Activated CD4-positive, alpha-beta memory T cell treated with anti-CD3 and anti-CD28 coated beads for 36 hours (primary cell): Measurements from ENCODE around the gene ICAM4. TPM values are rescaled to one million over a fixed set of nuclear protein-coding genes. Genes with fewer than 3 reads are reported as not detected.
A peak's percentile ranks its signal among the peaks of the same experiment; 100 is the strongest.

Experiments
- CTCF ChIA-PET: fragments of 350-600 bp; sonication (Branson Sonifier 250); formaldehyde crosslinking; loops from one replicate; lab custom pipeline; 2021; ENCODE audit warnings: antibody characterized with exemption, inconsistent platforms; lab: Charles Lee
- POLR2A ChIA-PET: fragments of 350-600 bp; sonication (Branson Sonifier 250); formaldehyde crosslinking; loops from one replicate; lab custom pipeline; 2021; ENCODE audit warnings: antibody characterized with exemption; lab: Charles Lee
- DNase-seq: peaks from one replicate; pipeline ENCODE4 v3.0.0-alpha.2; 2020
- H3K27ac Mint-ChIP-seq: one replicate; pipeline ENCODE4 v1.8.0; 2021; ENCODE audit warnings: mixed read lengths
- H3K27me3 Mint-ChIP-seq: one replicate; pipeline ENCODE4 v1.8.0; 2021; ENCODE audit warnings: mixed read lengths
- H3K36me3 Mint-ChIP-seq: one replicate; pipeline ENCODE4 v1.8.0; 2021; ENCODE audit warnings: mixed read lengths
- H3K4me1 Mint-ChIP-seq: one replicate; pipeline ENCODE4 v1.8.0; 2021; ENCODE audit warnings: low read depth, mixed read lengths
- H3K4me3 Mint-ChIP-seq: one replicate; pipeline ENCODE4 v1.8.0; 2021; ENCODE audit warnings: mild to moderate bottlenecking, mixed read lengths
- H3K9me3 Mint-ChIP-seq: one replicate; pipeline ENCODE4 v1.8.0; 2021; ENCODE audit warnings: mixed read lengths
- intact Hi-C: fragments of 100-400 bp; cut with micrococcal nuclease; formaldehyde crosslinking; loops from one replicate; pipeline ENCODE4 v1.15.1; 2023
- total RNA-seq, 2 experiments: library from RNA; stranded (reverse); gene quantifications; one replicate each; pipeline ENCODE4 v1.2.3, GENCODE V29; 2021

The ICAM4 gene
- total RNA-seq, 2 experiments from 2014 or later = 0.34 to 0.59 TPM

DNA sequence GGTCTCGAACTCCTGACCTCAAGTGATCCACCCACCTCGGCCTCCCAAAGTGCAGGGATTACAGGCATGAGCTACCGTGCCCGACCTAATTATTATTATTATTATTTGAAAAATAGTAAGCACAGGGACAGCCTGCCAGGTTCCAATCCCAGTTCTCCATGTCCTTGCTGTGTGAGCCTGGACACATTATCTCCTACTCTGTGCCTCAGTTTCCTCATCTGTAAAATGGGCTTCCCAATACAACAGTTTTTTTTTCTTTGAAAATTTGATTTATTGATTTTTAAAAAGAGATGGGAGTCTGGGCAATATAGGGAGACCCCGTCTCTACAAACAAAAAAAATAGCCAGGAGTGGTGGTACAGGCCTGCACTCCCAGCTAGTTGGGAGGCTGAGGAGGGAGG, 19.6 kb downstream of the ICAM4 start:
- Mint-ChIP-seq H3K4me3 (no peak overlapping the region), H3K9me3 (no peaks in the 10 kb centered on the region)
- intact Hi-C loops = no loop called here

DNA sequence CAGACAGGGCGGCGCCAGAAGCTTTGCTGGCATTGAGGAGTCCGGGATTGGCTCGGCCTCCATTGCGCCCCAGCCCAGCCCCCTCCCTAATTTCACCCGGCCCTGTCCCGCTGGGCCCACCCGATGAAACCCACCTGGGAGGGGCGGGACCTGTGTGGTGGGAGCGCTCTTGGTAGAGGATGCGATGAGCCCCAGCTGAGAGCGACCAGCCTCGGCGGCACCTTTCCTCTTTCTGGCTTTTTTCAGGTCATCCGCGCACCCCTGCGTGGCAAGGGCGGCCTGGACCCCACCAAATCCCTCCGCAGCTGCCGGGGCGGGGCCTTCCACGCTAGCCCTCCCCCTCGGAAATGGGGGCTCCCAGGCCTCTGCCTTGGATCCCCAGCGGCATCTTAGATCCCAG, 22.7 kb downstream of the ICAM4 start, which contains the start of gene ZGLP1:
Gene ZGLP1, minus strand, starts transcription at position 393 of the 400 bp plus-strand sequence.
- peaks cover 3% of the 10 kb centered on the region for H3K4me1 Mint-ChIP-seq
- ChIA-PET CTCF (interaction anchor here (1.1 kb wide), 1 partner anchor 50 kb away, joined by 3 read pairs; no protein-coding TSS in a partner anchor), POLR2A (no interaction called here)
- no peak for DNase-seq
- intact Hi-C loops = no loop called here
- H3K27me3 Mint-ChIP-seq = no peaks in the 10 kb centered on the region
- no peak within 1 kb of the TSS for H3K4me3 Mint-ChIP-seq
- no peaks in the 10 kb centered on the region for H3K9me3 Mint-ChIP-seq
- no peak within 1 kb of the TSS for H3K27ac Mint-ChIP-seq
- no peaks in the 10 kb centered on the region for H3K36me3 Mint-ChIP-seq

More for the DNA sequence above, 19.6 kb downstream of the ICAM4 start:
- DNase-seq = no peak
- Mint-ChIP-seq H3K27ac (no peak overlapping the region), H3K4me1 (peaks cover 7% of the 10 kb centered on the region), H3K27me3 (no peaks in the 10 kb centered on the region), H3K36me3 (no peaks in the 10 kb centered on the region)
- CTCF ChIA-PET = interaction anchor here (0.9 kb wide), 1 partner anchor 172 kb away, joined by 4 read pairs; no protein-coding TSS in a partner anchor
- POLR2A ChIA-PET = interaction anchor here (1.3 kb wide), 1 partner anchor 18 kb away, joined by 4 read pairs; no protein-coding TSS in a partner anchor

DNA sequence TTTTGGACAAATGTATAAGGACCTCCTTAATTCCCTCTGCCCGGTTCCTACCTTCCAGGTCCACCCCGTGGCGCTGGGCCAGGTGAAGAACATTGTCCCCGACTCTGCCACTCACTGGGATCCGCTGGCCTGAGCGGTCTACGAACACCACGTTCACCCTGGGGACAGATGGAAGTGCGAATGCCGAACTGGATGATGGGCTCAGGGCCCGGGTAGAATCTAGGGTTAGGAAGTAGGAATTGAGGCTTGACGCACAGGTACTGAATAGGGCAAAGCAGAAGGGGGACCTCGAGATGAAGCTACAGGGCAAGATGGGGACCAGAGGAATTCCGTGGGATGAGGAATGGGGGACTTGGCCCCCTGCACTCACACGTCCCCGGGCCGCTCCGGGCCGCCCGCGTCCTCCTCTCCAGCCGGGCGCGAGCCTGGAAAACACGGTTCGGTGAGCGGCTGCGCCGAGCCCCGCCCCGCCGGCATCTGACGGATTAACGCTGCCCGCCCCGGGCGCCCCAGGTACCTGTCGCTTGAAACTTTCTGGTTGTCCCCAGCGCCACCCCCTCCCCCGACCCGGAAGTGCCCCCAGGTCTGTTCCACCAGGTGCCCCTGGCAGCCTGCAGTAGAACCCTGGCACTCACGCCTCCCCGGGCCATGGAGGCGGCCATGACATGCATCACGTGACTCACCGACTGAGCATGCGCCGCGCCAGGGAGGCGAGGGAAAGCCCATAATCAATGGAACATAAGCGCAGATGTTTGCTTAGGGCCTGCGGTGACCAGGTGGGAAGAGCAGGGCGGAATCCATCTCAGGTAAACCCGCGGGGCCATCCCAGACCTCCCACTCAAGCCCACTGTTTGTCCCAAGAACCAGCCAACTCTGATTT, 28.8 kb downstream of the ICAM4 start, which contains the start of gene FDX2:
Gene FDX2, minus strand, starts transcription at position 681 of the 880 bp plus-strand sequence. Its CDS starts 19 bp downstream, at position 662.
- Mint-ChIP-seq H3K27ac (peak within 1 kb of the TSS; percentile 79), H3K27me3 (no peaks in the 10 kb centered on the region), H3K36me3 (peaks cover 16% of the 10 kb centered on the region), H3K4me1 (peaks cover 17% of the 10 kb centered on the region), H3K9me3 (no peaks in the 10 kb centered on the region), H3K4me3 (peak within 1 kb of the TSS; percentile 82)
- ChIA-PET POLR2A (no interaction called here), CTCF (interaction anchor here (1.0 kb wide), 2 partner anchors 46 to 73 kb away, joined by 3 read pairs; no protein-coding TSS in a partner anchor)
- intact Hi-C loops = loop anchor here (2.0 kb wide), 1 partner anchor 17 kb away; the partner anchor contains the start of gene RAVER1
- DNase-seq = peak; percentile 94

DNA sequence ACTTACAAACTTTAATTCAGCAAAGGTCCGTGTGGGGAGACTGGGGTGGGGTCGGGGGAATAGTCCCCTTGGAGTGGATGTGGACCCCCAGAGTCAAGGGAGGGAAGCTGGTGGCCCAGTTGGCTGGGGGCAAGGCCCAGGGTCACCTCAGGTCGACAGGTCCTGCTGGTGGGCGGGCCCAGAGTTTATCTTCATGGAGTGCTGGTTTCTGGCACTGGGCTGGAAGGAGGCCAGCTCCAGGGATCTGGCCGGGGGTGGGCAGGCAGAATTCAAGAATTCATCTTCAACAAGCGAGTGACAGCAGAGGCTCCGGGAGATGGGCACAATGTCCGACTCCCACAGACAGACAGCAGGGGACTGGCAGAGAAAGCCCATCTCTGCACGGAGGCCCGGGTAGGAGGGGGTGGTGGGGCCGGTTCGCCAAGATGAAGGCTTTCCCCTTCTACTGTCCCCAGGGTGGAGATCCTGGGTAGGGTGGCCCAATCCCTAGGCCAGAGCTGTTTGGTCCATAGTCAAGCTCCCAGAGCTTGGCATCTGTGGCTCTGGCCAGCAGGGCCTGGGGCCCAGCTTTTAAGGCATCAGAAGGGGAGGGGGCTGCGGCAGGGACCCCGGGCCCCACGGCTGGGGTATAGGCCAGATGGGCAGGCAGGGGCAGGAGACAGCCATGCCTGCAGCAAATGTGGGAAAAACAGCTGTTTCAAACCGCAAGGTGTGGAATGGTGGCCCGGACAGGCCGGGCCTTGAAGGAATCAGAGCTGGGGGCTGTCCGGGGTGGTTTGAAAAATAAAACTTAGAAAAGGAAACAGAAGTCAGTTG, 29.7 kb downstream of the ICAM4 start:
- Mint-ChIP-seq H3K9me3 (no peaks in the 10 kb centered on the region), H3K27ac (peak overlapping the region; percentile 79), H3K36me3 (peaks cover 16% of the 10 kb centered on the region), H3K4me1 (peaks cover 17% of the 10 kb centered on the region), H3K4me3 (peak overlapping the region; percentile 82), H3K27me3 (no peaks in the 10 kb centered on the region)
- ChIA-PET POLR2A (interaction anchor here (0.5 to 1.2 kb wide), 2 partner anchors 17 to 890 kb away, joined by 4 read pairs; partner anchors contain the start of gene RAVER1), CTCF (interaction anchor here (1.8 kb wide), 1 partner anchor 56 kb away, joined by 4 read pairs; no protein-coding TSS in a partner anchor)
- intact Hi-C loops = loop anchor here (2.0 kb wide), 1 partner anchor 16 kb away; the partner anchor contains the start of gene RAVER1
- no peak for DNase-seq

DNA sequence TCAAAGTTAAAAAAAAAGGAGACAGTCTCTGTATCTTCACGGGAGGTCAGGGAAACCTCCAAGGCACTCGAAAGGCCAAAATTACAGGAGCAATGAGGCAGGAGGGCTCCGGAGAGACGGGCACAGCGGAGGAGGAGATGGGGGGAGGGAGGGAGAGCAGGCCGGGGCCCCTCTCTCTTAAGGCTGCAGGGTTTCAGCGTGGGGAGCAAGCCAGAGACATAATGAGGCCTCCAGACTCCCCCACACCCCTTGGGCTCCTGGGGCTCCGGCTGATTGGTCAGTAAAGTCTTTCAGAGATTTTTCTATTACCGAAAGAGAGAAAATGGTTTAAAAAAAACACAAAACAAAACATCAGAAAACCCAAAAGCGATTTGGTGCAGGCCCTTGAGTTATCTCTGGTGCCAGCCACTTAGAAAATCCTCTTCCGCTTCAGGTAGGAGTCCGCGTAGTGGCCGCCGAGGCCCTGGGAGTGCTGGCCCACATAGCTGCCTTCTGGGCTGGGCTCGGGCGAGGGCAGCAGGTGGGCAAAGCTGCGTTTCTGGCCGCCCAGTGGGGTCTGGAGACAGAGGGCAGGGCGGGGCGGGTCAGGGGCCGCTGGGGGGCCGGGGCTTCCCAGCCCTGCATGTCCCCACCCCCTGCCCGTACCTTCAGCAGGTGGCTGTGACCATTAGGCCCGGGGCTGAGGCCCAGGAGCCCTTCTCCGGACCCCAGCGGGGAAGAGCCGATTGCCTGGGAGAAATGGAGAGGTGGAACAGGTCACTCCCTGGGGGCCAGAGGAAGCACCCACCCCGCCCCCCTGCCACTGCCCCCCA, 30.5 kb downstream of the ICAM4 start:
- no peak for DNase-seq
- intact Hi-C loops = loop anchor here (2.0 kb wide), 1 partner anchor 16 kb away; the partner anchor contains the start of gene RAVER1
- ChIA-PET CTCF (interaction anchor here (0.7 to 1.8 kb wide), 2 partner anchors 57 to 92 kb away, joined by 3 to 4 read pairs; no protein-coding TSS in a partner anchor), POLR2A (interaction anchor here (0.5 to 1.2 kb wide), 2 partner anchors 16 to 889 kb away, joined by 4 read pairs; partner anchors contain the start of gene RAVER1)
- Mint-ChIP-seq H3K4me3 (no peak overlapping the region), H3K9me3 (no peaks in the 10 kb centered on the region), H3K36me3 (peaks cover 20% of the 10 kb centered on the region), H3K27me3 (no peaks in the 10 kb centered on the region), H3K4me1 (peaks cover 17% of the 10 kb centered on the region), H3K27ac (peak overlapping the region; percentile 33)

DNA sequence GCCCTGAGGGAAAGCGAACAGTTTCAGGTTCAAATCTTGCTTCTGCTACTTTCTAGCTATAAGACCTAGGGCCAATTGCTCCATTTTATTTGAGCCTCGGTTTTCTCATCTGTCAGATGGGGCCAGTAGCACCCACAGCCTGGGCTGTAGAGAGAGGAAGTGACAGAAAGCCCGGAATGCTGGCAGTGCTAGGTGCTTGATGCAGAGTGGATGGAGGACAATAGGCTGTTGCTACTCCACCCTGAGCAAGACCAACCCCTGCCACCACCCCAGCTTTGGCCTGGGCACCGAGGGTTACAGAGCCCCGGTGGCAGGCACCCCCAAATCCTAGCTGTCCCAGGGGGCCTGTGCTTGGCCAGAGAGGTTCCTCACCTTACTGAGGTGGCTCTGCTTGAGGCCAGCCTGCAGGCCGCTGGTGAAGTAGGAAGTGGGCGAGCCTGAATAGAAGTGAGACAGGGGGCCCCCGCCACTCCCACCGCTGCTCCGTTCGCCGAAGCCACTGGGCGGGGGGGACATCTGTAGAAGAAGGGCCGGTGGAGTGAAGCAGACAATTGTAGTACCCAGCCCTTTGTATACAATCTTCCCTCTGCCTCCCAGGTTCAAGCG, 31.2 kb downstream of the ICAM4 start:
- DNase-seq = no peak
- CTCF ChIA-PET = interaction anchor here (0.7 to 1.8 kb wide), 3 partner anchors 31 to 92 kb away, joined by 3 to 4 read pairs (median 3); partner anchors contain the start of gene ICAM4
- Mint-ChIP-seq H3K4me3 (no peak overlapping the region), H3K27ac (no peak overlapping the region), H3K4me1 (peaks cover 17% of the 10 kb centered on the region), H3K9me3 (no peaks in the 10 kb centered on the region), H3K36me3 (peaks cover 20% of the 10 kb centered on the region), H3K27me3 (no peaks in the 10 kb centered on the region)
- intact Hi-C loops = loop anchor here (2.0 kb wide), 1 partner anchor 15 kb away; the partner anchor contains the start of gene RAVER1
- POLR2A ChIA-PET = no interaction called here

DNA sequence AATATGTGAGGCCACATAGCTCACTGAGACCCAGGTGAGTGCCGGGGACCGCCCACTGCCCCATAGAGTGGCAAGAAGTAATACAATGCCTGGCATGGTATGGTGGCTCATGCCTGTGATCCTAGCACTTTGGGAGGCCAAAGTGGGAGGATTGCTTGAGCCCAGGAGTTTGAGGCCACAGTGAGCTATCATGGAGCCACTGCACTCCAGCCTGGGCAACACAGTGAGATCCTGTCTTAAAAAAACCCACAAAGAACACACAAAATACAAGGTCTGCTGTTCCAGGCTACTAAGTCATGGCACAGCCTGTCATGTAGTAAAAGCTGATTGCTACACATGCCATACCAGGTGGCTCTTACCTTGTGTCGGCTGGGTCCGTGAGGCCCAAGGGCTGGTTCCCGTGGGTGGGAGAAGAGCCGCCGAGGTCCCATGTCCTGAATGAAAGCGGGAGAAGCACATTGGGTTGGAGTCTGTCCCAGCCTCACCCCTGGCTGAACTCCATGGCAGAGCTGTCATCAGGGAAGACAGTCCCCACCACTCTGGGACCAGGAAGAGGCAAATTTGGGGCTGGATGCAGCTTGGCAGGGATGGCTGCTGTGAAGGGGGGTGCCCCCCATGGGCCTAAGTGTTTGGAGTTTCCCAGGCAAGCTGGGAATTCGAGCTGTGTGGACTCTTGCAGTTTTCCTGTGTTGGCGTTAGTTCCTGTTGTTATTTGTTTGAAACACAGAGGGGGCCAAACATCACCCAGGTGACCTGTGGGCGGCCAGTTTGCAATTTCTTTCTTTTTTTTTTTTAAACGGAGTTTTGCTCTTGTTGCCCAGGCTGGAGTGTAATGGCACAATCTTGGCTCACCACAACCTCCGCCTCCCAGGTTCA, 32.3 kb downstream of the ICAM4 start:
- H3K27me3 Mint-ChIP-seq = no peaks in the 10 kb centered on the region
- H3K36me3 Mint-ChIP-seq = peaks cover 23% of the 10 kb centered on the region
- H3K4me3 Mint-ChIP-seq = no peak overlapping the region
- no peaks in the 10 kb centered on the region for H3K9me3 Mint-ChIP-seq
- DNase-seq = no peak
- H3K4me1 Mint-ChIP-seq = peaks cover 17% of the 10 kb centered on the region
- H3K27ac Mint-ChIP-seq = no peak overlapping the region
- CTCF ChIA-PET = interaction anchor here (0.6 to 1.1 kb wide), 2 partner anchors 29 to 32 kb away, joined by 3 read pairs; partner anchors contain the start of genes ICAM4 and ICAM5
- intact Hi-C loops = no loop called here
- POLR2A ChIA-PET = no interaction called here

DNA sequence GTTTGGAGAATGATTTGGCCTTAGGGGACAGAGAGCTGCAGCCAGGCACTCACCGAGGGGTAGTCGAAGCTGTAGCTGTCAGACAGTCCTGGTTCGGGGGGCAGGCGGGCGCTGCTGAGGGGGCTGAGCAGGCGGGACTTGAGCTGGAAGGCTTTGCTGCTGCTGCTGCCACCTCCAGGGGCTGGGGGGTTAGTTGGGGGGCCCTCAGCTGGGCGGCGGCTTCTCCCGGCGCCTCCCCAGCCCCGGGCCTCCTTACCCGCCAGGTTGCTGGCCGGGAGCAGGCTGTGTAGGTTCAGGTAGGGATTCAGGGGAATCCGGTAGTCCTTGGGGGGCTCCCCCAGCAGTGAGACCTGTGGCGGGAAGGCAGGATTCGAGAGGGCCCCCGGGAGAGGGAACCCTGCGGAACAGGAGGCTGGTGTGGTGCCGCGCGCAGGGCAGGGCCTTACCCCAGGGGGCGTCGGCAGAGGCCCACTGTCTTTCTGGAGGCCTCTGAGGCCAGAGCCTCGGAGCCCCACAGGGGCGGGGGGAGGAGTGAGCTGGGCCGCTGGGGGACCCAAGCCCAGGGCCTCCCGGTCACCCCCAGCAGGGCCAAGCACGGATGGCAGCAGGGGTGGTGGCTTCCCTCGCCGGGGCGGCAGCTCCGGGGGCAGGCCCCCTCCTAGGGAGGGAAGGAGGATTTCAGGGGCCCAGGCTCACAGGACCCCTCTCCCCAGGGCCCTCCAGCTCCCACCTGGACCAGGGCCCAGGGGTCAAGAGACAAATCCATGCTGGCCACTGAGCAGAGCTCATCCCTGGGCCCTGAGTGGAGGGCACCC, 34.1 kb downstream of the ICAM4 start:
- CTCF ChIA-PET = interaction anchor here (1.6 kb wide), 1 partner anchor 62 kb away, joined by 4 read pairs; no protein-coding TSS in a partner anchor
- H3K4me3 Mint-ChIP-seq = no peak overlapping the region
- peaks cover 25% of the 10 kb centered on the region for H3K36me3 Mint-ChIP-seq
- no peaks in the 10 kb centered on the region for H3K9me3 Mint-ChIP-seq
- no peaks in the 10 kb centered on the region for H3K27me3 Mint-ChIP-seq
- H3K4me1 Mint-ChIP-seq = peaks cover 6% of the 10 kb centered on the region
- intact Hi-C loops = no loop called here
- no peak overlapping the region for H3K27ac Mint-ChIP-seq
- POLR2A ChIA-PET = interaction anchor here (0.7 kb wide), 1 partner anchor 53 kb away, joined by 4 read pairs; no protein-coding TSS in a partner anchor
- DNase-seq = no peak

DNA sequence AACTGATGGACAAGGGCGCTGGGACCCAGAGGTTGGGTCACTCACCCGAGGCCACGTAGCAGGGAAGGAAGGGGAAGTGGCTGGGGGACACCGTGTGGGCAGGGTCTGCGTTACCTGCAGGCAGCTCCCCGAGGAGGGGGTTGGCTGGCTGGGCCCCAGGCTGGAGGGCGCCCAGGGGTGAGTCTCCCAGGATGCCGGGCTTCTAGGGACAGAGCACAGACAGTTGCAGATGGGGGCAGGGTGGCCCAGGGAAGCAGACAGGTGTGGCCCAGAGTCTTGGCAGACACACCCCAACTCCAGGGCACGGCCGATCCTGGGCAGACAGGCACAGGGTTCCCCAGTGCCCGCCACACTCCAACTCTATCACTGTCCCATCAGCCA, 34.7 kb downstream of the ICAM4 start:
- Mint-ChIP-seq H3K9me3 (no peaks in the 10 kb centered on the region), H3K4me3 (no peak overlapping the region), H3K4me1 (peaks cover under 1% of the 10 kb centered on the region), H3K36me3 (peaks cover 21% of the 10 kb centered on the region), H3K27ac (no peak overlapping the region), H3K27me3 (no peaks in the 10 kb centered on the region)
- ChIA-PET CTCF (interaction anchor here (1.6 kb wide), 1 partner anchor 62 kb away, joined by 4 read pairs; no protein-coding TSS in a partner anchor), POLR2A (no interaction called here)
- DNase-seq = no peak
- intact Hi-C loops = no loop called here
